Measurements from ENCODE around the gene TRIM3.

The TRIM3 gene

DNA sequence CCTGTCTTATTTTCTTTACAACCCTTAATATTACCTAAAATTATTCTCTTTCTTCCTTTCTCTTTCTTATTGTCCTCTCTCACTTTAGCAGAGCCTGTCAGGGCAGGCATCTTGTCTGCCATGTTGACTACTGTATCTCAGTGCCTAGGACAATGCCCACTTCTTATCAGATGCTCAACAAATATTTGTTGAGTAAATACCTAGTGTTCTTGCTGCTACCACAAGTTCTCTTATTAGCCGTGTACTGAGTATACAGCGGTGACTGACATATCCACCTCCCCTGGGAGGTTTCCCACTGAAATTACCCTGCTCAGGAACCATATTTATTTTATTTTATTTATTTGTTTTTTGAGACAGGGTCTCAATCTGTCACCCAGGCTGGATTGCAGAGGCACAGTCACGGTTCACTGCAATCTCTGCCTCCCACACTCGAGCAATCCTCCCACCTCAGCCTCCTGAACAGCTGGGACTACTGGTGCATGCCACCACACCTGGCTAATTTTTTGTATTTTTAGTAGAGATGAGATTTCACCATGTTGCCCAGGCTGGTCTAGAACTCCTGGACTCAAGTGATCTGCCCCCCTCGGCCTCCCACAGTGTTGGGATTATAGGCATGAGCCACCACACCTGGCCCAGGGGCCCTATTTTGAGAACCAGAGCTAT, 39.6 kb downstream of the TRIM3 start:
- no peak for DNase-seq

DNA sequence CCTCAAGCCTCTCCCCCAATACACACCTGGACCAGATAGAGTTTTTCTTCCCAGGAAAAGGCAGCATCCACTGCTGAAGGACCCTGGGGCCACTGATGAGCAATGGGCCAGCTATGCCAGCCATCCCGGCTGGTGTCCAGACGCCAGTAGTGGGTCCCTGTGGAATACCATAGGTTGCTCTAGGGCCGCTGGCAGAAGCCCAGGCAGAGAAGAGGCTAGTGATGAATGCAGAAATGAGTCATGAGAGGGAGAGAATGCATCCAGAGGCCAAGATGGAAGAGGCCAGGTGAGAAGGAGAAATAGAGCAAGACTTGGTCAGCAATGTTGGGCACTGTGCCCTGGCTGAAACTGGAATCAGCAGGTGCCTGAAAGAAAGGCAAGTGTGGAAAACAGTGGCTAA, 41.9 kb downstream of the TRIM3 start:
- no peak for DNase-seq

DNA sequence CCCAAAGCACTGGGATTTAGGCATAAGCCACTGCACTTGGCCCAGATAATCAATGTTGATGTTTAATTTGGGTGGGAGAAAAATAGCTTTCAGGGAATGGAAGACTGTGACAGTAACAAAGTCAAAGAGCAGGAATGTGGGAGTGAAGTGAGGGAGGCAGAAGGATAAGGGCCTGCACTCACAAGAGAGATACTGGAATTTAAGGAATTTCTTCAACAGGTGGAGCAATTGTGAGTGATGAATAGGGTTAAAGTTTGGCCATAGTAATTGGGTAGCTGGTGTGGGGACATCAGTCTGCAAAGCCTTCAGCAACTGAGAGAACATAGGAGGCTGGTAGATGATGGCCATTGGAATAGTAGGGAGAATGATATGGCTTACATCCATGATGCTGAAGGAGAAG, 46.2 kb downstream of the TRIM3 start:
- no peak for DNase-seq

DNA sequence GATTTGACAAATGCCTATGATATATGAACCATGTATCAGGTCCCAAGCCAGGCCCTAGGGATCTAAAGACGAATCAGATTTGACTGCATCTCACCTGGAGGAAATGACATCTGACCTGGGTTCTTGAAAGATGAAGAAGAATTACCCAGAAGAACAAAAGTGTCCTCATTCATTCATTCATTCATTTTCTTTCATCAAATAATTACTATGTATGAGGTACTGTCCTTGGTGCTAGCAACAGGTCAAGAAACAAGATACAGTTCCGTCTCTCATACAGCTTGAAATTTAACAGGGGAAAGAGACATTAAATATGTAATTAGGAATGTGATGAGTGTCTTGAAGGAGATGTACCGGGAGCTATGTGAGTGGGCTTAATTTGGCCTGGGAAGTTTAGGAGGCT, 53.1 kb downstream of the TRIM3 start:
- no peak for DNase-seq

DNA sequence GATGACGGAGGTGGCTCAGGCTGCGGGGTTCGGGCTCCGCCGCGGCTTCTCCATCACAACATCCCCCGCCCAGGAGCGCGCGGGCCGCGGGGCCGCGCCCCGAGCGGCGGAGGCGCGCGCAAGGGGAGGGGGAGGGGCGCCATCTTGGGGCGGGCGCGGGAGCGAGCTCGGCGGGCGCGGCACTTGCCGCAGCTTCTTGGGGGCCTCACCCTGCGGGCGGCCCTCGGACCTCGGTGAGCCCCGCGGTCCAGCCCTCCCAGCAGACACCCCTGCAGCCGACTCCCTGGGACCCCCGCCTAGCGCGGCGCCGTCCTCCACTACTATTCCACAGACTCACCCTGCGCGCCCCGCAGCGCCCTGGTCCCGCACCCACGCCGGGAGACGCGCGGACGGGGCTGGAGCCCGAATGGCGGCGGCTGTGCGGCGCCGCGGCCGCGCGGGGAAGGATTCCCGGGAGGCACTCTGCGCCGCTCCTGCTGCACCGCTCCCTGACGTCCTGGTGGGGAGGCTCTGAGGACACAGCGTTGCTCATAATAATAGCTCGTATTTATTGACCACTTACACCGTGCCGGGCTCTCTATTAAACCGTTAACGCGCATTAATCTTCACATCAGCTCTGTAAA, 54.6 kb downstream of the TRIM3 start, which contains the start of gene APBB1:
APBB1 (minus strand) TSS at position 86 of the 623 bp plus-strand sequence. CDS start 7,747 bp downstream, outside the sequence.
- peak; percentile 81 for DNase-seq

DNA sequence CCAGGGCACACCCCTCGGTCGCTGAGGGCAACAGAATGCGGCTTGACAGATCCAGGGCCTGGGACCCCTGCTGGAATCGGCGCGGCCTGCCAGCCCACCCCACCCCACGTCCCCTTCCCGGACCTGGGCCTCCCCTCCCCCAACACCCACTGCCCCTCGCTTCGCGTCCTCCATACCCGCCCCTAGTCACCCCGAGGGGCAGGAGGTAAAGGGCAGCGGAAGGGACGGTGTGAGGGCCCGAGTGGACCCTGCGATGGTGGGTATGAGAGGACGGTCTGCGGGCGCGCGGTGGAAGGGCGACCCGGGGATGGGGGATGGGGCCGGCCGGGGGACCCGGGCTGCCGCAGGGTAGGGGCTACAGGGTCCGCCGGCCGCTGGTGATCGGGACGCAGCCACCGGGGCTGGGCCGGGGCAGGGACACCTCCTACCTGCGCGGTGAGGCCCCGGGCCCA, 55.2 kb downstream of the TRIM3 start:
- DNase-seq: peak; percentile 15

DNA sequence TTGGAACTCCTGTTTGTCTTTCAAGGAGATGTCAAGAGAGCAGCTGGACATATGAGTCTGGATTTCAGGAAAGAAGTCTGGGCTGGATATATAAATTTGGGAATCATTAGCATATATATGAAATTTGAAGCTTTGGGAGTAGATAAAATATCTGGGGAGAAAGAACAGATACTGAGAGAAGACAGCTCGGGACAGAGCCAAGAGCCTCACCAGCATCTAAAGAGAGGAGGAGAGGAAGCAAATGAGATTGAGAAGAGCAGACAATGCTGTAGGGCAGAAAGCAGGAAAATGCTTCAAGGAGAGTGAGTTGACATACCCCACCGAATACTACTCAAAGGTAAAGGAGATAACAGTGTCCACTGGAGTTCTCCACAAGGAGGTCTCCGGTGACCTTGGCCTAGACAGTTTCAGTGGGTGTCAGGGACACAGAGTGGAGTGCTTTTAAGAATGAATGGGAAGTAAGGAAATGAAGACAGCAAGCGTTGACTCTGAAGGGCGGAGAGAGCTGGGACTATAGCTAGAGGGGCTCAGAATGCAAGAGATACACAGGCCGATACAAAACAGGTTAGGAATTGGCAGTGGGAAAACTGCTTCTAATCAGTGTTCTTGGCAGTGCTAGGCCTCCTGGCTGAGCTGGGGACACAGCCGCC, 55.7 kb downstream of the TRIM3 start:
- no peak for DNase-seq

DNA sequence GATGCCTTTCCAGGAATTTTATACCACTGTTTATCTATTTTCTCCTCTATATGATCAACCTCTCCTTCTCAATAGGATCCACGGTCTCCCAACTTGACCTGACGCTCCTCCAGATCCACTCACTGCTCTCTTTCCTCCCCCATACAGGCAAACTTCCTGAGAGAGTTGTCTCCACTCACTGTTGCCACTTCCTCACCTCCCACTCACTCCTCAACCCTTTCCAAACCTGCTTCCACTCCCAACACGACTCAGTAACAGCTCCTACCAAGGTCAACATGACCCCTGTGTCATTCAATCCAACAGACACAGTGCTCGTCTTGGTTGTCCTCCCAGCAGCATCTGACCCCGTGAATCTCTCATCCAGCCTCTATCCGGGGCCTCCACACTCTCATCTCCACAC, 57.9 kb downstream of the TRIM3 start:
- DNase-seq: no peak

DNA sequence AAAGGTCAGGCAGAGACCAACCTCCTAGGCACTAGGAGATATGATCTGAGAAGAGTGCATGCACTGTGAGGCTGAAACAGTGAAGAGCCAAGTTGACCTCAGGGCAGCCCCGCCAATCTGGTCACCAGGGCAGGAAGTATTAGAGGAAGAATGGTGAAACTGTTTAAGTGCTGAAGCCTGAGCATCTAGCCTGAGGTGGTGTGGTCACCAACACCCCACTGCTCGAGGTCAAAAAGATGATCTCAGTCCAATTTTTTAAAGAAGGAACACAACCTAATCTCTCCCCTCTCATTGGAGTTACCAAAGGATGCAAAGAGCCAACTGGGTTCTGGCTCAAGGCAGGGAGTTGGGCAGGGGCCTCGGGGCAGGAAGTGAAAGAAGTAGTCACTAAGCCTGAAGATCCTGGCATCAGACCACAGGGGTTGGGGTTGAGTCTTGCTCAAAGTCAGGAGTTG, 58.8 kb downstream of the TRIM3 start:
- DNase-seq: no peak

DNA sequence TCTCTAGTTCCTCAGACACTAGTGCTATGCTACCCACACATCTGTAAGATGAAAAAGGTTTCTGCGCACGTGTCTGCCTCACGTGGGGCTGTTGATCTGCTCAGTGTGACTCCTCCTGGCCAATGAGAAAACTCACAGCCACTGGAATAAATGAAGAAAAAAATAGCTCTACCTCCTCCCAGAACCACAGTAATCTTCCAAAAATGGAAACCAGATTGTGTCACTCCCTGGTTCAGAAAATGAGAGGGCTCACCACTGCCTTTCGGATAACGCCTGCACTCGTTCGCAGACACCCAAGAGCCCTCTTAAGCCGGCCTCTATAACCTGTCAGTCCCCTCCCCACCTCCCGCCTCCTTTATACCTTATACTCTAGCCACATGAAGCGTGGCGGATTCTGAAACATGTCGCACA, 59.9 kb downstream of the TRIM3 start:
- DNase-seq: peak; percentile 63

DNA sequence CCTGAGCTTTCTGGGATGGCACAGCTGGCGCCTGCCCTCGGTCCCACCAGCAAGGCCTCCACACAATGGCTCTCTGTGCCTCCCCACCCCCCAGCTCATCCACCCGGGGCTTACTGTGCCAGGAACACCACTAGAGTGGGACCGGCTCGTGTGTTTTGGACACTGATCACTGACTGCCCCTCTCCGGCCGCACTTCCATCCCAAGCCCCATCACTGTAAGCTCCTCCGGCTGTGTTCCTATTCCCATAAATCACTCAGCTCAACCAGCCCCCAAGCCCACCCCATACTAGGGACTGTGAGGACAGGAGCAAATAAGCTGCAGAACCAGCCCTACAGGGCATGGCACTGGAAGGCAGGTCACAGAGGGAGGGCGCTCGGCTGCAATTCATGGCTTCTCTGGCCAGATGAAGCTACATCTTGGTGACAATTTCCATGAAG, 62.1 kb downstream of the TRIM3 start:
- DNase-seq: no peak

DNA sequence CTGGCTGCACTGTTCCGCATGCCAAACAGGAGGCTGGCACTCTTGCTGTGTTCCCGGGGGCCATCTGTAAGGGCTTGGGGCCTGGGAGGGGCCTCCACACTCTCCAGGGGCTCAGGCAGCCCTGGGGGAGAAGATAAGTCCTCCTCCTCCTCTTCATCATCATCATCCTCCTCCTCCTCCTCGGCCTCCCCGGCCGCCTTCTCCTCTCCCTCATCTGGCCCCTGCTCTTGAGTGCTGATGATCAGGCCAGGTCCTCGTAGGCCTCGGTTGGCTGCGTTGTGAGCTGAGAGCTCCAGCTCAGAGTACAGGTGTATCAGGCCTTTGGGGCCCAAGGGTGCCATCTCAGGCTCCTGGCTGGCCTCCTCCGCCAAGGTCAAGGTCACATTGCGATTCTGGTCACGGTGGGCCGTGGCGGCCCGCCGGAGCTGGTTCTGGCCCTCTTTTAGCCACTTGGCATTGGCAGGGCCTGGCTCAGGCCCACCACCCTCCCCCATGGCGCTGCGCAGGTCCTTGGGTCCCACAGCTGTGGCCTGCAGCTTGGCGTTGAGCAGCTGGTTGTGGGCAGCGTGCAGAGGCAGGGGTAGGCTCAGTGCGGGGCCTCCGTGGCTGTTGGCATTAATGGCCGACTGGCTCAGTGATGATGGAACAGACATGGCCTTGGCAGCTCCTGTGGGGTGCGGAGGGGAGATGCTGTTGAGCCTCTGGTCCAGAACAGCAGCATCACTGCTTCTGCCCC, 62.9 kb downstream of the TRIM3 start:
- DNase-seq: no peak

DNA sequence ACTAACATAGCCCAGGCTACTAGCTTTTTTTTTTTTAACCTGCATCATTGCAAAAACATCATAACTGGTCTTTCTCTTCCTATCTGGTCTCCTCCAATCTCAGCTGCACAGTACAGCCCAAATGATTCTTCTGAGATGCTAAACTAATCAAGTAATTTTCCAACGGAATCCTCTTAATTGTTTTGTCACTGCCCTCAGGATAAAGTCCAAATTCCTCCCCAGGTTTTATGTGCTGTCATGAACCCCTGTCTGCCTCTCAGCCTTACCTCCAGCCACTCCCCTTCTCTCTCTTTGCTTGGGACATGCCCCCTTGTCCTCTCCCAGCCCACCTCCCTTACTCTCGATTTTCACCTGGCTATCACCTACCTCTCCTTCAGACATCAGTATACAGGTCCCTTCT, 67.4 kb downstream of the TRIM3 start:
- DNase-seq: no peak

DNA sequence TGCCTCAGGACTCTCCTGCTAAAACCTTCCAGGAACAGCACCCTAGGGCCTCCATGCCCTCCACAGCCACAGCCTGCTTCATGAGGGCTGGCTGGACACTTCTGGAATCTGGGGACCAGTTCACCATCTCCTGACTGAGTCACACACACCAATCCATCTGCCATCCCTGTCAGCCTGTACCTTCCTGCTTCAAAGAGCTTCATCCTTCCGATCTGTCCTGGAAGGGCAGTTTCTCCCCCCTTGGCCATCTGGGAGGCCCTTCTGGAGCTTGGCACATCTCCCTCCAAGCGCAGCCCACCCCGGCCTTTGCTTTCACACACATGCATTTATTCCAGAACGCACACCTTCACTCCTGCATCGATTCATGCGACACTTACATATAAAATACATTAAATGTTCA, 67.9 kb downstream of the TRIM3 start:
- DNase-seq: no peak

DNA sequence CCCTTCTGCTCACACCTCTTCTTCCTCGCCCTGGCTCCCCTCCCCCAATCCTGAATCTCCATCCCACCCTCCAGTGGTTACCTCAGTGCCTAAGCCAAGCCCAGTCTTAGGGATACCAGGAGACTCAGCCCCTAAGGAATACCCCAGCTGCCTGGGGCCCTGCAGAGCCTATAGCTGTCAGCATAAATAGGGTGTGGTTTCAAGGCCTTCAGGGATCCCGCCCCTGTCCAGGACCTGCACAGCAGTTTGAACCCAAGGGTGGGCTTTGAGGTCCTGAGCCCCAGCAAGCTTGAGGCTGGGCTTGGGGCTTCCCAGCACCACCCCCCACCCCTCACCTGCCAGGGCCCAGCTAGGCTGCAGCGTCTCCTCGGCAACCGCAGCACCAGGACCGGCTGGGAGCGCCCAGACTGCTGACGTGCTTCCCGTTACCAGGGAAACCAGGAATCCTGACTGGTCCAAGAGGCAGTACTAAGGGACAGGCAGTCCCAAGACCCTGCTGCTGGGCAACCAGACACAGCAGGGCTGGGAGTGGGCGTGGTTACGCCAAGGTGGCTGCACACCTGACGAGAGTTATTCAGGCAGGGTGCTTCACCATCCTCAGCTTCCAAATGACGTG, 68.6 kb downstream of the TRIM3 start:
- no peak for DNase-seq

DNA sequence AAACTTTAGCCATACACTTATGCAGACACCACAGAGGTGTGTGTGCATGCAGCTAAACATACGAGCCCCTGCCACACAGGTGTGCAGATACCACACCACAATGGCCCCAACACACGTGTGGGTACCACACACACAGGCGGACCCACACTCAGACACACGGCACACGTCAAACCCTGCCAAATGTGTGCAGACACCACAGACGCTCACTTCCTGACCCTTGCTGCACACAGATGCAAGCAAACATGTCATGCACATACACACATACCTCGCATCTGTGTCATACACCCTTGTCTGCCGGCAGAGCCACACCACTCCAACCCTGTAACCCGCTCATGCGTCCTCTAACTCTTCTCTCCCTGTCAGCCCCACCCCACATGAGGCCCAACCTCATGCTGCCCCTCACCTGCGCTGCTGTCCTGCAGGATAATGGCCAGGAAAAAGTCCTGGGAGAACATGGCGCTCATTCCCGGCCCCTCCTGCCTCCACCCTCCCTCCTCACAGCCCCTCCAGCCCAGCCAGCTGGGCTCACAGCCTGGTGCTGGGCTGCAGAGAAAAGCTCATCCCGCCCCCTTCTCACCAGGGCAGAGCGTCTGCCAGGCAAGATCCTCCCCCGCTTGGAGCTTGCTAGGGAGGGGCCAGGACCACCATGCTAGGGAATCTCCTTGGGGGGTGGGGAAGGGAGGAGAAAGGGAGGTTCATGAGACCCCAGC, 69.2 kb downstream of the TRIM3 start:
- peak; percentile 24 for DNase-seq

DNA sequence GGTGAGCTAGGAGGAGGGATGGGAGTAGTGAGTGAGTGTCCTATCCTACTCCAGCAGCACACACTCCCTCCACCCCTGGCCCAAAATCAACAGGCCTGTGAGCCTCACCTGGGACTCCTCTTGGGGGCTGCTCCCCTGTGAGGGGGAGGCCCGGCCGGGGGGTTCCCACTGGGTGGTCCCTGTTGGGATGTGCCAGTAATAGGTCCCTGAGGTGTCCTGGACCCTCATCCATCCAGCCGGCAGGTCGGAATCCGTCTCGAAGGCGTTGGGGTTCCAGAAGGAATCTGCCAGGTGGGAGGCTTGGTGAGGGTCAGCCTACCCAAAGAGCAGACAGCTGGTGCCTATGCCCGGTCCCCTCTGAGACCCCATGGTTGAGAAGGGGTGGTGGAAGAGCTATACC, 70.2 kb downstream of the TRIM3 start:
- no peak for DNase-seq

DNA sequence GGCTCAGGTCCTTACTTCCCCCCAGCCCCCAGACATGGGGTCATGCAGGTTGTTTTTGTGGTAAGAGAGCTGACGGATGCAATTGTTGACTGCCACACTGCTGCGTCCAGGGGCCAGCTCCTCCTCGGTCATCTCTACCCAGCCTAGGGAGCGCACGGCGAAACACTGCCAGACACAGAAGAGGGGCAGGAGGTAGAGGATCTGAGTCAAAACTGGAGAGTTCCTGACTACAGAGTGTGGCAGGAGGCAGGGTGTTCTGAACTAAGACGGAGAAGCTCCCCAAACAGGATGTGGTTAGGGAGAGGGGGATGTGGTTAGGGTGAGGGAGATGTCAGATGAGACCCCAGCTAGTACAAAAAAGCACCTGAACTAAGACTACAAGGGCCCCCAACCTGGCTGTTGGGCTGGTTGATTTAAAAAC, 71.2 kb downstream of the TRIM3 start:
- peak; percentile 84 for DNase-seq

DNA sequence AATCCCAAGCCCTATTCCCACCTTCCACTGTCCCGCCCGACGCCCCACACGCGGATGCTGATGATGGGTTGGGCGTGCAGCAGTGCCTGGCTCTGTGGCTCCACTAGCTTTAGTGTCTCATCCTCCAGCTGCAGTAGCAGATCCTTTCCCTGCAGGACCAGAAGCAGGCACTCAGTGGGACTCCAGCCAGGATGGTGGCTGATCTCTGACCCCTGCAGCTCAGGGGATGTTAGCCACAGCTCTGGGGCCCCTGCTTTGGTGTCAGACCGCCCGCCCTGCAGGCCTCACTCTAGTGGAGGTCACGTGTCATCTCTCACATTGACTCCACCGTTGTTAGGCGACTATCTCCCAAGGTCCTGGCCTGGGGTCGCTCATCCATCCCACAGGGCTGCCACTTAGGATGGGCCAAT, 71.7 kb downstream of the TRIM3 start:
- no peak for DNase-seq

DNA sequence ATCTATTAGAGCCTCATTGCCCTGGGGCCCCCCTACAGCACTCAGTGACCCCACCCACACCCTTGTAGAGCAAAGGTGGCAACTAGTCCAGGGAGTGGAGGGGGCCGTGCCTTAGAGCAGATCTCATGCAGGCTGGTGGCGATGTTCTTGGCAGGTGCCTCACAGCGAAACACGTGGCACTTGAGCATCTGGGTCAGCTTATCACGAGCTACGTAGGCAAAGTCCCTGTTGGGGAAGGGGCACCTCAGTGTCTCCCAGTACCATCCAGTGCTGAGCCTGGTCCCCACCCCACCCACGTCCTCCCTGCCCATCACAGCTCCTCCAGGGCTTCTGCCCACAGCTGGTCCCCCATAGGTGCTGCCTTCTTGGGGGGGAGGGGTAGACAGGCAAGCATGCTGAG, 72.3 kb downstream of the TRIM3 start:
- no peak for DNase-seq

DNA sequence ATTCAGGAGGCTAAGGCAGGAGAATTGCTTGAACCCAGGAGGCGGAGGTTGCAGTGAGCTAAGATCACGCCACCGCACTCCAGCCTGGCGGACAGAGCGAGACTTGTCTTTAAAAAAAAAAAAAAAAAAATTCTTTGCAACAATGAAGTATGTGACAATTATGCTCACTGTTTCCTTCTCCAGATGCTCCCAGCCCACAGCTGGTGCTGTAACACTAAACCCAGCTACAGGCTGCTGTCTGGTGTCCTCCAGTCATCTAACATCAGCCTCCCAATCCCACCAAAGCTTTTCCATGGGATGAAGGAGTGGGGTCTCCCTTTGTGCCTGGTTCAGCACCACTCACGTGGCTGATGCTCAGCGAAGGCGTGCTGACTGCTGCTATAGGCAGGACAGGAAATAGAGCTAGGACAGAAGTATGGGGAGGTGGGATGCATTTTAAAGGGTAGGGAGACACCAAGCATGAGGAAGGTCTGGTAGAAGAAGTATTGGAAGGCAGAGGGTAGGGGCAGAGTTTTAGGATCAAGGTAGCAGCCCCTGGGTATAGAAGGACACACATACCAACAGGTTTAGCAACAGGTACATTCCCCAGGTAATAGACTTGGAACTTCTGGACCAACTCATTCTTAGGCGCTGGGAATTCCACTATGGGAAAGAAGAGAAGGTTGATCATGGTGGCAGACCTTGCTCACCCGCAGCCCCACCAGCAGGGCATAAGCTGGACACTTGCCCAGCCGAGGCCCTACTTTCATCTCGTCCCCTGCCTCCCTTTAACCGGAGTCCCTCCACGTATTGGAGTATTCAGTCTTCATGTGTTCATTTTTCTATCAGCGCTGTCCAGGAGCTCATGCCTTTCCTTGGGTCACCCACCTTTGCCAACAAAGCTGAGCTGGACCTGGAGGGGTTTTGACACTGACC, 73.1 kb downstream of the TRIM3 start:
- no peak for DNase-seq
